GM19468 (cell line): Measurements from ENCODE around the gene GAREM1.

Experiments
- ATAC-seq: cut with Tn5 transposase; IDR thresholded peaks from one replicate; pipeline ENCODE4 v1.9.1; 2021; ENCODE audit warnings: mild to moderate bottlenecking, moderate library complexity, moderate number of reproducible peaks; ENCODE audit not compliant: unreplicated experiment; ENCODE audit errors: extremely low read depth

Gene GAREM1

GRCh38 chr18:32429402-32429801 is 41.3 kb downstream of the GAREM1 start:
- ATAC-seq = no peak

GRCh38 chr18:32427084-32427900 is 43.4 kb downstream of the GAREM1 start:
- ATAC-seq = no peak

- ATAC-seq = no peak
These were observed 45.2 kb downstream of the GAREM1 start for GRCh38 chr18:32425466-32425865.

GRCh38 chr18:32424696-32425095 is 46.0 kb downstream of the GAREM1 start:
- ATAC-seq = no peak

GRCh38 chr18:32422978-32423740 is 47.5 kb downstream of the GAREM1 start:
- no peak for ATAC-seq

GRCh38 chr18:32422201-32422600 is 48.5 kb downstream of the GAREM1 start:
- ATAC-seq = no peak

- no peak for ATAC-seq
These were observed 50.5 kb downstream of the GAREM1 start for GRCh38 chr18:32420084-32420750.

GRCh38 chr18:32418148-32418547 is 52.5 kb downstream of the GAREM1 start:
- no peak for ATAC-seq

- ATAC-seq = no peak
These were observed 65.1 kb downstream of the GAREM1 start for GRCh38 chr18:32405588-32405987.

- no peak for ATAC-seq
These were observed 69.1 kb downstream of the GAREM1 start for GRCh38 chr18:32401621-32402020.

- ATAC-seq = no peak
These were observed 77.3 kb downstream of the GAREM1 start for GRCh38 chr18:32393407-32393806.

- no peak for ATAC-seq
These were observed 79.6 kb downstream of the GAREM1 start for GRCh38 chr18:32391126-32391525.

GRCh38 chr18:32389858-32390257 is 80.8 kb downstream of the GAREM1 start:
- no peak for ATAC-seq

- no peak for ATAC-seq
These were observed 81.5 kb downstream of the GAREM1 start for GRCh38 chr18:32389191-32389590.

- ATAC-seq = no peak
These were observed 84.2 kb downstream of the GAREM1 start for GRCh38 chr18:32386471-32386870.

GRCh38 chr18:32383050-32383819 is 87.4 kb downstream of the GAREM1 start:
- ATAC-seq = no peak

GRCh38 chr18:32381761-32382160 is 88.9 kb downstream of the GAREM1 start:
- no peak for ATAC-seq

- ATAC-seq = no peak
These were observed 90.1 kb downstream of the GAREM1 start for GRCh38 chr18:32380559-32380958.

- no peak for ATAC-seq
These were observed 90.8 kb downstream of the GAREM1 start for GRCh38 chr18:32379891-32380290.

- ATAC-seq = no peak
These were observed 92.0 kb downstream of the GAREM1 start for GRCh38 chr18:32378705-32379104.
